ENCODE data around the gene PDSS2. TPM values are rescaled to one million over a fixed set of nuclear protein-coding genes. Genes with fewer than 3 reads are reported as not detected.
"Not testable (repeated sequence)": the region's sequence is repeated elsewhere in the genome, so short reads cannot be mapped to it uniquely, and the experiment has no call there.

The PDSS2 gene
- total RNA-seq, 1 donor from 2014 or later: 12.4 TPM

DNA sequence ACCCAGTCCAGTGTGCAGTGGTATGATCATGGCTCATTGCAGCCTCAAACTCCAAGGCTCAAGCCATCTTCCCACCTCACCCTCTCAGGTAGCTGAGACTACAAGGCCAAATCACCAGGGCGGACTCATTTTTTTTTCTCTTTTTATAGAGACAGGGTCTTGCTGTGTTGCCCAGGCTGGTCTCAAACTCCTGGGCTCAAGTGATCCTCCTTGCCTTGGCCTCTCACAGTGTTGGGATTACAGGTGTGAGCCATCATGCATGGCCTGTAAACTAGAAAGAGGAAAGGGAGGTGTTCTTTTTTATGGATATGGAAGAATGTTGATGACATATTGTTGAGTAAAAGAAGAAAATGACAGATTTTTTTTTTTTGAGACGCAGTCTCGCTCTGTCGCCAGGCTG, 339.0 kb downstream of the PDSS2 start:
- TF ChIP-seq CTCF (IDR thresholded peaks at IDR 0.05): no peak
- no peak overlapping the region for H3K27ac Mint-ChIP-seq (ENCODE audit: unreplicated experiment)
- no peak for DNase-seq (ENCODE audit: extremely low spot score, unreplicated experiment)
- H3K9me3 Mint-ChIP-seq (ENCODE audit: unreplicated experiment): no peaks in the 10 kb centered on the region
- peaks cover 13% of the 10 kb centered on the region for H3K27me3 Mint-ChIP-seq (ENCODE audit: unreplicated experiment)
- no peaks in the 10 kb centered on the region for H3K36me3 Mint-ChIP-seq (ENCODE audit: unreplicated experiment)
- H3K4me3 Mint-ChIP-seq (ENCODE audit: unreplicated experiment): no peak overlapping the region
- peaks cover 11% of the 10 kb centered on the region for H3K4me1 Mint-ChIP-seq (ENCODE audit: unreplicated experiment)

DNA sequence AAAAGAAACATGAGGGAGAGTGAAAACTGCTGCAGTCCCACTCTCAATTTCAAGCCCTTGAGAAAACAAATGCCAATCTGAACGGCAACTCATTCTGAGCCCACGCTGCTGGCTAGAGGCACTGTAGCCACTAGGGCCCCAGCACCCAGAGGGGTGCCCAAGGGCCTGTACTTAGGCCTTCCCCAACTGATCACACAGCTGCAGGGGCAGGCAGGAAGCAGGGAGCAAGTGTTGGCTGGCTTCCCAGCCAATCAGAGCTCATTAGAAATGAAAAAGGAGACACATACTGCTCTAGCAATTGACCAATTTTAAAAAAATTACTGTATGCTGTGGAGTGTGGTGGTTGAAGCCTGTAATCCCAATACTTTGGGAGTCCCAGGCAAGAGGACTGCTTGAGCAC, 340.4 kb downstream of the PDSS2 start:
- H3K9me3 Mint-ChIP-seq (ENCODE audit: unreplicated experiment): no peaks in the 10 kb centered on the region
- H3K27ac Mint-ChIP-seq (ENCODE audit: unreplicated experiment): no peak overlapping the region
- no peak overlapping the region for H3K4me3 Mint-ChIP-seq (ENCODE audit: unreplicated experiment)
- peaks cover 13% of the 10 kb centered on the region for H3K27me3 Mint-ChIP-seq (ENCODE audit: unreplicated experiment)
- H3K4me1 Mint-ChIP-seq (ENCODE audit: unreplicated experiment): peaks cover 12% of the 10 kb centered on the region
- H3K36me3 Mint-ChIP-seq (ENCODE audit: unreplicated experiment): no peaks in the 10 kb centered on the region
- no peak for DNase-seq (ENCODE audit: extremely low spot score, unreplicated experiment)
- no peak for TF ChIP-seq CTCF (IDR thresholded peaks at IDR 0.05)

DNA sequence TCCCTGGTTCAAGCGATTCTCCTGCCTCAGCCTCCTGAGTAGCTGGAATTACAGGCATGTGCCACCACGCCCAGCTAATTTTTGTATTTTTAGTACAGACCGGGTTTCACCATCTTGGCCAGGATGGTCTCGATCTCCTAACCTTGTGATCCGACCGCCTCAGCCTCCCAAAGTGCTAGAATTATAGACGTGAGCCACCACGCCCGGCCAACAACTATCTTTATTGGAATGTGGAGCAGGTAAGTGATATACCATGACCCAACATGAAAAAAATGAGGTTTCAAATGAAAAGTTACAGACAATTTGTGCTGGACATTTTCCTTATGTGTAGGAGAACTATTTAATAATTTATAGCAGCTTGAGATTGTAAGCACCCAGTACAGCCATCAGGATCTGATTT, 340.8 kb downstream of the PDSS2 start:
- Mint-ChIP-seq H3K4me1 (ENCODE audit: unreplicated experiment) (peaks cover 17% of the 10 kb centered on the region), H3K27me3 (ENCODE audit: unreplicated experiment) (peaks cover 13% of the 10 kb centered on the region)
- not testable (repeated sequence) for H3K4me3 Mint-ChIP-seq (ENCODE audit: unreplicated experiment); H3K27ac Mint-ChIP-seq (ENCODE audit: unreplicated experiment); H3K36me3 Mint-ChIP-seq (ENCODE audit: unreplicated experiment); H3K9me3 Mint-ChIP-seq (ENCODE audit: unreplicated experiment); DNase-seq (ENCODE audit: extremely low spot score, unreplicated experiment)

- H3K4me1 Mint-ChIP-seq (ENCODE audit: unreplicated experiment): peaks cover 20% of the 10 kb centered on the region
- H3K27ac Mint-ChIP-seq (ENCODE audit: unreplicated experiment): no peak overlapping the region
- no peaks in the 10 kb centered on the region for H3K9me3 Mint-ChIP-seq (ENCODE audit: unreplicated experiment)
- DNase-seq (ENCODE audit: extremely low spot score, unreplicated experiment): no peak
- no peak for TF ChIP-seq CTCF (IDR thresholded peaks at IDR 0.05)
- H3K27me3 Mint-ChIP-seq (ENCODE audit: unreplicated experiment): peaks cover 13% of the 10 kb centered on the region
- H3K36me3 Mint-ChIP-seq (ENCODE audit: unreplicated experiment): no peaks in the 10 kb centered on the region
- peak overlapping the region; percentile 77 for H3K4me3 Mint-ChIP-seq (ENCODE audit: unreplicated experiment)
Observed at GRCh38 chr6:107116931-107117330, 342.4 kb downstream of the PDSS2 start.

GRCh38 chr6:107116328-107116892, 343.0 kb downstream of the PDSS2 start:
- no peaks in the 10 kb centered on the region for H3K9me3 Mint-ChIP-seq (ENCODE audit: unreplicated experiment)
- H3K36me3 Mint-ChIP-seq (ENCODE audit: unreplicated experiment): no peaks in the 10 kb centered on the region
- H3K4me1 Mint-ChIP-seq (ENCODE audit: unreplicated experiment): peaks cover 20% of the 10 kb centered on the region
- DNase-seq (ENCODE audit: extremely low spot score, unreplicated experiment): no peak
- H3K27me3 Mint-ChIP-seq (ENCODE audit: unreplicated experiment): peaks cover 13% of the 10 kb centered on the region
- H3K4me3 Mint-ChIP-seq (ENCODE audit: unreplicated experiment): peak overlapping the region; percentile 77
- TF ChIP-seq CTCF (IDR thresholded peaks at IDR 0.05): peak; percentile 12
- peak overlapping the region; percentile 41 for H3K27ac Mint-ChIP-seq (ENCODE audit: unreplicated experiment)

All from osteocyte (in vitro differentiated cells).